ENCODE measurements around the gene ISLR. TPM values are rescaled to one million over a fixed set of nuclear protein-coding genes. Genes with fewer than 3 reads are reported as not detected.
A peak's percentile ranks its signal among the peaks of the same experiment; 100 is the strongest.

The ISLR gene
- total RNA-seq, 1 donor from 2014 or later = 46.8 TPM

DNA sequence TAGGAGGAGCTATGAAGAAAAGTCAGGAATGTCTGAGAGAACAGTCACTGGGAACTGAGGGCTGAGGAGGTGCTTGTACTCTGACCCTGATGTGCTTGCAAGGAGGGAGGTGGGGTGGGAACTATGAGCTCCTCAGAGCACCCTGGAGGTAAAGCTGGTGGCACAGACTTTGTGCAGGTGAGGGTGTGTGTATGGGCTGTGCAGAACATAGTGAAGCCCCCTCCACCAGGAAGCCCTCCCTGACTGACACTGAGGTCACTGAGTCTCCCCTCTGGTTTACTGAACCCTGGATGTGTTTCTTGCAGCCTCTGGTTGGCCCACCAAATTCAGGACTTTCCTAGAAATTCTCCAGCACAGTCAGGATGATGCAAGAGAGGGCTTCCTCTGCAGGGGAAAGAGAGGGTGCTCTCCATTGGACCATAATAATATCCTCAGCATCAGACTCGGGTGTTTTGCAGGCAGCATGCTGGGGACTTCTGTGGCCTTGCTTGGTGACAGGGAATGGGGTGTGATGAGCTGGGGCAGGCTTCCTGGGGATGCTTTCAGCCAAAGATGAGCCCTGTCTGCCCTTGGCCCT lies 1.5 kb upstream of the ISLR start:
- DNase-seq = no peak

DNA sequence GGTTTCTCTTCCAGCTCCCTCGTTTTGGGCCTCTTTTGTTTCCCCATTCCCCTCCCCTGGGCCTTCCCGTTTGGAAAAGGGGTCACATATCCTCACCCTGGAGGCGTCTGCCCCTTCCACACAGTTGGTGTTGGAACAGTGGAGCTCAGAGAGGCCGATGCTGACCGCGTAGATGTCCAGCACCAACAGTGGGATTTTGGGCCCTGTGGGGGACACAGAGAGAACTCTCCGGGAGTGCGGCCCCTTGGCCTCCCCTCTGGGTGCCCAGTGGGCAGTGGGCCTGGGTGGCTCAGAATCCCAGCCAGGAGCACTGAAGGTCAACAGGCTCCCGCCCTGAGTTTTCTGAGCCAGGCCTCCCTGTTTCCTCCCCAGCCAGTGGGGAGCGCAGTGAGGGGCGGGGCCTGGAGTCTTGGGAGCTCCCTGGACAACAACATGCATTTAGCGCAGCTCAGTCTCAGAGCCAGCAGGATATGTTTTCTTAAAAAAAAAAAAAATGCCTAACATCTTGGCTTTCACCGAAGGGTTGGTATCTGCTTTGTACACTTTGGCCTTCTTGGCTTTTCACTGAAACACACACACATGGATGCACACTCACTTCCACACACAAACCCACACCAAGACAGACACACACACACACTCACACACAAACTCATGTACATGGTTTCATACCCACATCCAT lies 670 bp upstream of the ISLR start:
- peak; percentile 89 for DNase-seq

DNA sequence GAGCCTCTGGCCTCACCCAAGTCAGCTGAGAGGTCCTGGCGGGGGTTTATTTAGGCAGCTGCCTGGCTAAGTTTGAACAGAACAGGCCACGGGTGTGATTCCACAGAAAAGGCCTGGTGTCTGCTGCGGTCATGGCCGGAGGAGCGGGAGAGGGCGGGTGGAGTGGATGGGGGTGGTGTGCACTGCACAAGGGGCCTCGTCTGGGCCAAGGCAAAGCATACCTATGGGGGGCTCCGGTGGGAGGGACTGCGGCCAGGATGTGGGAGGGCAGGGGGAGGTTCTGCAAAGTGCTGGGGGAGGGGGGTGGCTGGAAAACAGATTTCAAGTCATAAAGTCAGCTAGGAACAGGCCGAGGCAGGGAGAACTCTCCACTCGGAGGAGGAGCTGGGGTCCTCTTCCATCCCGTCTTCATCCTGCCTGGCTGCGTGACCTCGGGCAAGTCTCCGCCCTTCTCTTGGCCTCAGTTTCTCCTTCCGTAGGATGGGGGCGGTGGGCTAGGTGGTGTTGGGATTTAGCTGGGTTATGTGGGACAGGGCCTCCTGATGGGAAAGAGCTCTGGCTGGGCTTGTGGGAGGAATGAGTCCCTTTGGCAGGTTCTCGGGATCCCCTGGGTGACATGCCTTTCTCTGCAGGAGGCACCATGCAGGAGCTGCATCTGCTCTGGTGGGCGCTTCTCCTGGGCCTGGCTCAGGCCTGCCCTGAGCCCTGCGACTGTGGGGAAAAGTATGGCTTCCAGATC lies 878 bp downstream of the ISLR start:
- DNase-seq = peak; percentile 92

DNA sequence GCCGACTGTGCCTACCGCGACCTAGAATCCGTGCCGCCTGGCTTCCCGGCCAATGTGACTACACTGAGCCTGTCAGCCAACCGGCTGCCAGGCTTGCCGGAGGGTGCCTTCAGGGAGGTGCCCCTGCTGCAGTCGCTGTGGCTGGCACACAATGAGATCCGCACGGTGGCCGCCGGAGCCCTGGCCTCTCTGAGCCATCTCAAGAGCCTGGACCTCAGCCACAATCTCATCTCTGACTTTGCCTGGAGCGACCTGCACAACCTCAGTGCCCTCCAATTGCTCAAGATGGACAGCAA lies 1.4 kb downstream of the ISLR start:
- no peak for DNase-seq

DNA sequence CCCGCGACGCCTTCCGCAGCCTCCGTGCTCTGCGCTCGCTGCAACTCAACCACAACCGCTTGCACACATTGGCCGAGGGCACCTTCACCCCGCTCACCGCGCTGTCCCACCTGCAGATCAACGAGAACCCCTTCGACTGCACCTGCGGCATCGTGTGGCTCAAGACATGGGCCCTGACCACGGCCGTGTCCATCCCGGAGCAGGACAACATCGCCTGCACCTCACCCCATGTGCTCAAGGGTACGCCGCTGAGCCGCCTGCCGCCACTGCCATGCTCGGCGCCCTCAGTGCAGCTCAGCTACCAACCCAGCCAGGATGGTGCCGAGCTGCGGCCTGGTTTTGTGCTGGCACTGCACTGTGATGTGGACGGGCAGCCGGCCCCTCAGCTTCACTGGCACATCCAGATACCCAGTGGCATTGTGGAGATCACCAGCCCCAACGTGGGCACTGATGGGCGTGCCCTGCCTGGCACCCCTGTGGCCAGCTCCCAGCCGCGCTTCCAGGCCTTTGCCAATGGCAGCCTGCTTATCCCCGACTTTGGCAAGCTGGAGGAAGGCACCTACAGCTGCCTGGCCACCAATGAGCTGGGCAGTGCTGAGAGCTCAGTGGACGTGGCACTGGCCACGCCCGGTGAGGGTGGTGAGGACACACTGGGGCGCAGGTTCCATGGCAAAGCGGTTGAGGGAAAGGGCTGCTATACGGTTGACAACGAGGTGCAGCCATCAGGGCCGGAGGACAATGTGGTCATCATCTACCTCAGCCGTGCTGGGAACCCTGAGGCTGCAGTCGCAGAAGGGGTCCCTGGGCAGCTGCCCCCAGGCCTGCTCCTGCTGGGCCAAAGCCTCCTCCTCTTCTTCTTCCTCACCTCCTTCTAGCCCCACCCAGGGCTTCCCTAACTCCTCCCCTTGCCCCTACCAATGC lies 2.0 kb downstream of the ISLR start:
- DNase-seq = no peak

DNA sequence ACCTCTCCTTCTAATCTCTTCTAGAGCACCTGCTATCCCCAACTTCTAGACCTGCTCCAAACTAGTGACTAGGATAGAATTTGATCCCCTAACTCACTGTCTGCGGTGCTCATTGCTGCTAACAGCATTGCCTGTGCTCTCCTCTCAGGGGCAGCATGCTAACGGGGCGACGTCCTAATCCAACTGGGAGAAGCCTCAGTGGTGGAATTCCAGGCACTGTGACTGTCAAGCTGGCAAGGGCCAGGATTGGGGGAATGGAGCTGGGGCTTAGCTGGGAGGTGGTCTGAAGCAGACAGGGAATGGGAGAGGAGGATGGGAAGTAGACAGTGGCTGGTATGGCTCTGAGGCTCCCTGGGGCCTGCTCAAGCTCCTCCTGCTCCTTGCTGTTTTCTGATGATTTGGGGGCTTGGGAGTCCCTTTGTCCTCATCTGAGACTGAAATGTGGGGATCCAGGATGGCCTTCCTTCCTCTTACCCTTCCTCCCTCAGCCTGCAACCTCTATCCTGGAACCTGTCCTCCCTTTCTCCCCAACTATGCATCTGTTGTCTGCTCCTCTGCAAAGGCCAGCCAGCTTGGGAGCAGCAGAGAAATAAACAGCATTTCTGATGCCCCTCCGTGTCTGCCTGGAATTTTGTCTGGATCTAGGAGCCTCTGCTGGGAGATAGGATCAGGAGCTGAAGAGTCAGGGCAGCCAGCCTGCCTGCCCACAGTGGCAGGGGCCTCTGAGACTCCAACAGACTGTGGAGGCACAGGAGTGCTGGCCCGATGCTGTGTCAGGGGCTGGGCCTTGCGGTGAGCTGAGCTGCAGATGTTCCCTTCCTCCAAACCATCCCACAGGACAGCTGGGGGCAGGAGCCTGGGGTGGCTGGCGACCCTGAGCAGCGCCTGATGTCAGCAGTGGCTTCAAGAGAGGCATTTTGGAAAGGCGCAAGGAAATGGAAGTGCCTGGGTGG lies 3.0 kb downstream of the ISLR start:
- DNase-seq = no peak

DNA sequence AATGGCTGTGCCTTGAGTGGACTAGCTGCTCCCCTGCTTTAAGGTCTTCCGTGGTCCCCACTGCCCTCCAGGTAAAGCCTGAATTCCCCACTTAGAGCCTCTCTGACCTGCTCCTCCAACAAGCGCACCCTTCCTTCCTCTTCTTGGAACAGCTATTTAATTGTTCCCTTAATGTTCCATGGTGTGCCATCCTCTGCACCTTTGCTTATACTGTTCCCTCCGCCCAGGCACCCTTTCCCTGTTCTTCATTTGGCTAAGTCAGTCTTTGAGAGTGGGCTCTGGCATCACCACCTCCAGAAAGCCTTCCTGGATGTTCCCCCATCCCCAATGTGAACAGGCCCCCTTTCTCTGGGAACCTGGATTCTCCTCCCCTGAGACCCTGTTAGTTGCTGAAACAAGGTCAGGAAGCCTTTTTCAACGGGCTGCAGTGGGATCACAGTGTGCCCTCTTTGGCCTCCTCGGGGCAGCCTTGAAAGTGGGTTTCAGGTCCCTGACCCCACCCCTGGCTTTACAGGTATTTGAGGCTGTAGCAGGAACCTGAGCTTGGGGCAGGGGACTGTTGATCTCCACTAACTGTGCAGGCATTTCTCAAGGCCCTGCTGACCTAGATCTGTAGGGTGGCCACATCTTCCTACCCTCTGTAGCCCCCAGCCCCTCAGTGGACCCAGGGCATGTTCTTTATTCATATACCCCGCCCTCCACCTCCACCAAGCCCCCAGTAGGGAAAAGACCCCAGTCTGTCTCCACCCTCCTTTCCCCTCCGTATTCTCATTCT lies 5.0 kb downstream of the ISLR start:
- DNase-seq = no peak

DNA sequence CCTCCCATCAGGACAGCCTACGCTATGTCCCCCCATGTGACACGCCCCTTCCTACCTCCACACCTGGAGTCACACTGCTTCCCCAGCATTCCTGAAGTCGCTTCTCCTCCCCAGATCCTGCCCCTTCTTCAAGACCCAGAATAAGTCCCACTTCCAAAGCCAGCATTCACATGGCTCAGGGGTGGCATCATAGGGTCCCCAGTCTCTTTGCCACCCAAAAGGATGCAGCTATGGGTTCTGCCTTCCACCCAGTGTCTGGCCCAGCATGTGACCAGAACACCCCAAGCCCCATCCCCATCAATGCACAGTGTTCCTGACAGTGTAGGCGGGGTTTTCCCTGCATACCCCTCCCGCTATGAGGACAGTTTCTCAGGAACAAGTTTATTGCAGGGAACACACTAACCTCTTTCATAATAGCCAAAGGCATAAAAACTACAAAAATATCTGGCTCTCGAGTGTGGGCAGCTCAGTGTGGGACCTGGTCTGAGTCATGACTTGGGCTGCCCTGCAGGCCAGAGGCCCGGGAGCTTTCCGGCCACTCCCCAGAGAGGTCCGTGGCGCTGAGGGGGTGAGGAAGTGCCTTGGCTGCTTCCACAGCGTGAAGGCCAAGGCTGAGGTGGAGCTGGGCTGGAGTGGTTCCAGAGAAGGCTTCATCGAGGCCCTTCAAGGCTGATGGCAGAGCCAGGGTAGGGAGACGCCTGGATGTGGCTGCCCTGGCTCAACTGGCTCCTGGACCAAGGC lies 5.8 kb downstream of the ISLR start:
- DNase-seq = no peak

DNA sequence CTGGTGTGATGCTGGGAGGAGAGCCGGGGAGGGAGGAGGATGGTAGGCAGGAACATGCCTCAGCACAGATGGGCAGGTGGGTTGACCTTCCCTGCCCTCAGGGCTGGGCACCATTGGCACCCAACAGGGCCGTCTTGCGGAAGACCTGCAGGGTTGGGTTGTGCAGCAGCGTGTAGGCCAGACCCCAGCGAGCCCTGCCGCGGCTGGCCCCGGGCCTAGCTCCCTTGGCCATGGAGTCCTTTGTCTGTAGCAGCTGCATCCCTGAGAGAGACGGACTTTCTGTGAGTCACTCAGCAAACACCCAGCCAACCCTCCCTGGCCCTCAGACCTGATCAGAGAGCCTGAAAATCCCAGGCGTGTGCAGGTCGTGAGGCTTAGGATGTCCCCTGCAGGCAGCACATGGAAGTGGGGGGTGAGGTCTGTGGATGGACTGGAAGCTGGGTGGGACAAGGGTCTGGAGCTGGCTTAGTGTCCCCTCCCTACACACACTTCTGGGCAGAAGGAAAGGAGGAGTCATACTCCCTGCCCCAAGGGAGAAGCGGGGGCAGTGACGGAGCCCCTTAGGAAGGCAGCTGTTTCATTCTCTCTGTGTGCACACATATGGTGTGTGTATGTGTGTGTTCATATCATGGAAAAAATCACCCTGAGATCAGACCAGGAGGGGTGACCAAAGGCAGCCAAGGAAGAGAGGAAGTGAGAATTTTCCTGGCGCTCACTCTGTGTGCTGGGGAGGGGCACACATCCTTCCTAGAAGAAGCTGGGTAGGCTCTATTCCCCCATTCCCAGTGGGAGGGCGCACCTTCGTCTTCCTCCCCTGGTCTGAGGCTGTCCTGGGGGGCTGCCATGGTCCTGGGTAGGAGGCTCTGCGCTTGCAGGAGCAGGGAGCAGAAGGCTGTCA lies 6.7 kb downstream of the ISLR start:
- DNase-seq = peak; percentile 93

DNA sequence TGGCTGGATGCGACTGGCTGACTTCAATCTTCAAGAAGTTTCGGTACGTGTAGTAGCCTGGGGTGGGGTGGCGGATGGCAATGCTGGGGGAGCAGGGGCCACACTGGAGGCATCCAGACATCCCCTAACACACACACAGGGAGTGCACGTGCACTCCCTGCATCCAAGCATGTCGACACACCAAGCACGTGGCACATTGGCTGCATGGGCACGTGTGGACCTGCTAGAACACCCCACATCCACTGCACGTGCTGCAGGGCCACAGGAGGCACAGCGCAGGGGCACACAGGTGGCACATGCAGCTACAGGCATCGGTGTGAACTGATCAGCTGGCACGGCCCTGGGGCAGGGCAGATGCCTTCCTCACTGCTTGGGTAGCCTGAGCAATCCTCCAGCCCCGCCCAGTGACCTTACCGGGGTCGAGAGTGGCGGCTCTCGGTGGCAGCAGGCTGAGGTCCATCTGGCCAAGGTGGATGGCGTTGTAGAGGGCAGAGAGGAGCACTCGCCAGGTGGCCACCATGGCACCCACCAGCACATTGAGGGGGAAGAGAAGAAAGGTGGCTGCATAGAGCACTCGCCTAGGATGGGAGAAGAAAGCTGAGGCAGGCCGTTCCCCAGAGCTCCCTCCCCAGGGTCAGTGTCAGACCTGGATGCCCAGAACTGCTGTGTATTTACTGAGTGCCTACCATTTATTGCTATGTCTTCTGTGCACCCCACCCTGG lies 7.5 kb downstream of the ISLR start:
- DNase-seq = no peak

DNA sequence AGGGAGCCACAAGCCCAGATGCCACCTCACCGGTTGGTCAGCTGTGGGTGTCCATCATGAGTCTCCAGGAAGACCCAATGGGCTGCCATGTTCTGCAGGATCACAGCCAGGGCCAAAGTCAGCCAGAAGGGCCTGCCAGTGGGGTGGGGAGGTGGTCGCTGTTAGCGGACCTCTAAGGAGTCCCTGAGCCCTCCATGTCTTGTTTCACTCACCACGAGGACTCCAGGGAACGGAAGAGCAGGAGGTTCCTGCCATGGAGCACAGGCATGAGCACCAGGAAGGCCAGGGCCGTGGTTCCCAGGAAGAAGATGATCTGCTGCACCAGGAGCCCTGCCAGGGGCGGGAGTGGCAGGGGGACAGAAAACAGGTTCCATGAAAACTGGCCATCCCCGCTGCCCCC lies 8.6 kb downstream of the ISLR start:
- no peak for DNase-seq

DNA sequence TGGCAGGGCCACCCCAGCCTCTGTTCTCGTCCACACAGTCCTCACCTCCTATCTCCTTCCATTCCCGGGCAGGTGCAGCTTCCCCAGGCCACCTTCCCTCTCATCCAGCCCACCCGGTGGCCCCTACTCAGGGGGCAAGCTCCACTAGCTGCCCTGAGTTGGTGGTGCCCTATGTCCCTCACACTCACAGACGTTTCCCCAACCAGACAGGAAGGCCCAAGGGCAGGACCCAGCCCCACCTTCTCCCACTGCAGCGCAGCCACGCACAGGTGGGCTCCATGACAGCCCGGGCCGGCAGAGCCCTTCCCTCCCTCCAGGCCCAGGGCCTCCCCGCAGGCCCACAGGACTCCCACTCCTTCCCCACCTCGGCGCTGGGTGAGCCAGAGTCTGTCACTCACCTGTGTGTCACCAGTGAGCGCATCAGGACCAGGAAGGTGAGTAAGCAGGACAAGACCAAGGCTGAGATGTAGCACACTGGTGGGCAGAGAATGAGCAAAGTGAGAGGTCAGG lies 11.1 kb downstream of the ISLR start:
- no peak for DNase-seq

DNA sequence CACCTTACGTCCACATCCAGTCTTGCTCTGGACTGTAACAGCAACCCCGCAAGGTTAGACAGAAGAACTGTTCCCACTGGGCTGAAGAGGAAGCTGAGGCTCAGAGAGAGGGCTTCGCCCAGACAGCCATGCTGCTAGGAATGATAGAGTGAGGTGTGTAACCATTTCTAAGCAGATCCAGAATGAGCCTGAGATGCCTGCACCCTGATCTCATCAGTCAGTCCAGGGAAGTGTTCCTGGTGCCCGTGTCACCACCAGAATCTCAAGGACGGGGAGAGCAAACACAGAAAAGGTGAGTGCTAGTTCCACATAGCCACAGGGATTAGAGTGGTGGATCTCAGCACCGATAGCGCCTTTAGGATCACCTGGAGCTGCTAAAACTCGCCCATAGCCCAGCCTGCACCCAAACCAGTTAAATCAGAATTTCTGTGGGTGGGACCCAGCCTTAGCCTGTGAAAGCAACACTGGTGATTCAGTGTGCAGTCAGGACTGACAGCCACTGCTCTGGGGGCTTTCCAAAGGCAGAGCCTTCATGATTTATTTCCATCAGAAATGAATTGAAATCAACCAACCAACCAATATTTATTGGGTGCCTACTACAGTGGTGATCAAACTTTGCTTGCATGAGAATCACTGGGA lies 12.3 kb downstream of the ISLR start:
- DNase-seq = no peak

DNA sequence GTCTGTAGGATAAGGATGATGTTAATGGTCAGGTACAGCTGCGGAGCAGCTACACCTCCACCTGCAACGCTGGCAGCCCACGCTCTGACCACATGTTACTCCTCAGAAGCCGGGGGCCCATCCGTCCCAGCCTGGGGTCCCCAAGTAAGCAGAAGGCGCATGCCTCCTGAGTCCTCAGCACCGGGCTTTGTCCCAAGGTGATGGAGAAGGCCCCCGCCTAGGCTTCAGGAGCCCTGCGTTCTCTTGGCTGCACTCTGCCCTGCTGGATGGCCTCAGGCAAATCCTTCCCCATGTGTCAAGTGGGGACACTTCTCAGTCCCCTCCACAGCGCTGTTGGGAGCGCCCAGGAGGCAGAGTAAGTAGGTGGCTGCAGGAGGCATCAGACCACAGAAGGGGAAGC lies 14.7 kb downstream of the ISLR start:
- DNase-seq = no peak

DNA sequence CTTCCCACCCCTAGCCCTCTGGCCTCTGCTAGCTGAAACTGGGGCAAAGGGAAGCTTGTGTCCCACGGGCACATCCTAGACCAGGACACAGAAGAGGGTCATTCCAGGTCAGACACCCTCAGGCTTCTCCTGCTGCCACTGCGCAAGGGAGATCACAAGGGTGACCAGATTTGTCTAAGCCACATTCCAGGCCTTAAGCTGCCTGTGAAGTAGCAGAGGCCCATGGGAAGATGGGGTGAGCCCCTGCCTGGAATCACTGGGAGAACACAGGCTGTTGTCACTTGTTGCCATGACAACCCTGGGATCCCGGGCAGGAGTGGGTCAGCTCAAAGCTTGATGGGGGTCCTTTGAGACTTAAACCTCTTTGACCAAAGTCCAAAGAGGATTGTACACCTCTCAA lies 18.3 kb downstream of the ISLR start:
- DNase-seq = no peak

DNA sequence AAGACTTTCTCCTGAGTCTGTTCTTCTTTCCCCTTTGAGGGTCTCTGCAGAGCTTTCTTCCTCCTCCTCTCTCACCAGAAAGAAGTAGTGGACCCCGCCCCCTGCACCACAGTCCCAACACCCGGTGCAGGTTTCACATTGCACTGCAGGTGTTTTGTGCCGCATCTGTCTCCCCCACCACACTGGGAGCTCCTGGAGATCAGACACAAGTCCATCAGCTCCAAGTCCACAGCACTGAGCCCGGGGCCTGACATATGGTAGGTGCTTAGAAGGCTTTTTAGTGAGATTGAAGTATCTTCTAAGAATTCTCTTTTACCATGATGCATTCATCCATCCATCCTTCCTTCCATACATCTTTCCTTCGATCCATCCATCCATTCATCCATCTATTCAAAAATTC lies 19.2 kb downstream of the ISLR start:
- no peak for DNase-seq

DNA sequence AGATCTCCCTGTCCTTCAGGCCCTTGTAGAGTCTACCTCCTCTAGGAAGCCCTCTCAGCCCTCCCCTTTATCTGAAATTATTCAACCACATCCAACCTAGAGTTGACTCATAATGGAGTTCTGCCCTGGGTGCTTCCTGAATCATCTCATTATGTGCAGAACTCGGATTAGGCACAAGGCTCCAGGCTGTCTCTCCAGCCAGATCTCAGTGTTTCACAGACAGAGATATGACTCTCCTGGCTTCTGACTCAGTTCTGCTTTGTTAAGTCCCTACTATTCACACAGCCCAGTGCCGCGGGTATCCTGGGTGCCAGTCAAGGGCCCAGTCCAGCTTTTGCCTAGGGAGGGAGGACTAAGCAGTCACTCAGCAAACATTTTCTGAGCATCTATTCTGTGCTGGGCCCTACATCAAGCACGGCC lies 19.8 kb downstream of the ISLR start:
- DNase-seq = no peak

DNA sequence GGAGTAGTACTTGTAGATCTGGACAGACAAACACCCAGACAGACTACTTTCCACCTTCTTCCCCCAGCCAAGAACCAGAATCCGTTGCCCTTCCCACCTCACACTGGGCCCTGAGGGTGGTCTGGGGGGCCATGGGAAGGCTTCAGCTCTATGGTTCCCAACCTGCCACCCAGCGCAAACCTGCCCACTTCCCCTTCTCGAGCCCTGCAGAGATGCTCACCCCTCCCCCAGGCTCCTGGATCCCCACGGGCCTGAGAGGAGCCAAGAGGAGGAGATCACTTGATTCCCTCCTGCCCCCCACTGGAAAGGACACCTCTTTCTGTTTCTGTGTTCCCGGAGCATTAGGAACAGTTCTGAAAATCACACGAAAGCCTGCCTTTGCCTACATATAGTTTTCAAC lies 20.4 kb downstream of the ISLR start:
- no peak for DNase-seq
